GM12878 (cell line): ENCODE measurements around the gene NUDT12.

Experiments used
- ATF3 ChIP-seq: IDR thresholded peaks from 2 replicates; pipeline ENCODE4 v1.6.1; 2011; ENCODE audit warnings: low read depth, mild to moderate bottlenecking, low read length, moderate library complexity, borderline replicate concordance; ENCODE audit errors: extremely low read depth
- BRCA1 ChIP-seq: IDR thresholded peaks from 2 replicates; pipeline ENCODE4 v1.6.1; 2011; ENCODE audit warnings: low read depth, low read length, improper control_type of control experiment
- EZH2 ChIP-seq: IDR thresholded peaks from 2 replicates; pipeline ENCODE4 v1.6.1; 2012; ENCODE audit warnings: low read depth, mild to moderate bottlenecking, control low read depth, inconsistent platforms, low read length, borderline replicate concordance; ENCODE audit not compliant: control insufficient read depth
- FOS ChIP-seq: IDR thresholded peaks from 3 replicates; pipeline ENCODE4 v1.6.1; 2011; ENCODE audit warnings: borderline replicate concordance; ENCODE audit not compliant: insufficient read length; ENCODE audit errors: extremely low read depth
- KDM1A ChIP-seq: fragments of 200-600 bp; sonication (generic); IDR thresholded peaks from 2 replicates; pipeline ENCODE4 v1.6.1; 2016; ENCODE audit warnings: borderline replicate concordance
- SIN3A ChIP-seq: IDR thresholded peaks from 2 replicates; pipeline ENCODE4 v1.6.1; 2012; ENCODE audit warnings: low read depth, low read length, improper control_type of control experiment
- TF ChIP-seq, protein P1 (sequence below): fragments of 450-650 bp; IDR thresholded peaks from 2 replicates; pipeline ENCODE4 v1.6.1; 2016; ENCODE audit warnings: mild to moderate bottlenecking, moderate library complexity, borderline replicate concordance
- TF ChIP-seq, protein P2 (sequence below), 3 experiments: IDR thresholded peaks in 2 of 3; conservative IDR thresholded peaks in 1 of 3; 2 replicates each; pipeline ENCODE4 v1.5.1; 2011; ENCODE audit warnings: low read depth in 3 of 3, low read length in 3 of 3, mild to moderate bottlenecking in 3 of 3, control low read depth in 2 of 3, moderate library complexity in 2 of 3, inconsistent platforms in 1 of 3, mixed read lengths in 1 of 3; ENCODE audit not compliant: control insufficient read depth in 2 of 3, insufficient read depth in 1 of 3; ENCODE audit errors: extremely low read depth in 1 of 3
- TF ChIP-seq, protein P3 (sequence below): fragments of 450-650 bp; conservative IDR thresholded peaks from 2 replicates; pipeline ENCODE4 v1.6.1; 2017; ENCODE audit warnings: mild to moderate bottlenecking, moderate library complexity
- TF ChIP-seq, protein P4 (sequence below): fragments of 450-650 bp; IDR thresholded peaks from 2 replicates; pipeline ENCODE4 v1.6.1; 2018; ENCODE audit warnings: mild to moderate bottlenecking, low read depth, moderate library complexity; ENCODE audit not compliant: partially characterized antibody

- TF ChIP-seq EZH2: no peak
- TF ChIP-seq SIN3A: no peak
- TF ChIP-seq, protein P1, sequence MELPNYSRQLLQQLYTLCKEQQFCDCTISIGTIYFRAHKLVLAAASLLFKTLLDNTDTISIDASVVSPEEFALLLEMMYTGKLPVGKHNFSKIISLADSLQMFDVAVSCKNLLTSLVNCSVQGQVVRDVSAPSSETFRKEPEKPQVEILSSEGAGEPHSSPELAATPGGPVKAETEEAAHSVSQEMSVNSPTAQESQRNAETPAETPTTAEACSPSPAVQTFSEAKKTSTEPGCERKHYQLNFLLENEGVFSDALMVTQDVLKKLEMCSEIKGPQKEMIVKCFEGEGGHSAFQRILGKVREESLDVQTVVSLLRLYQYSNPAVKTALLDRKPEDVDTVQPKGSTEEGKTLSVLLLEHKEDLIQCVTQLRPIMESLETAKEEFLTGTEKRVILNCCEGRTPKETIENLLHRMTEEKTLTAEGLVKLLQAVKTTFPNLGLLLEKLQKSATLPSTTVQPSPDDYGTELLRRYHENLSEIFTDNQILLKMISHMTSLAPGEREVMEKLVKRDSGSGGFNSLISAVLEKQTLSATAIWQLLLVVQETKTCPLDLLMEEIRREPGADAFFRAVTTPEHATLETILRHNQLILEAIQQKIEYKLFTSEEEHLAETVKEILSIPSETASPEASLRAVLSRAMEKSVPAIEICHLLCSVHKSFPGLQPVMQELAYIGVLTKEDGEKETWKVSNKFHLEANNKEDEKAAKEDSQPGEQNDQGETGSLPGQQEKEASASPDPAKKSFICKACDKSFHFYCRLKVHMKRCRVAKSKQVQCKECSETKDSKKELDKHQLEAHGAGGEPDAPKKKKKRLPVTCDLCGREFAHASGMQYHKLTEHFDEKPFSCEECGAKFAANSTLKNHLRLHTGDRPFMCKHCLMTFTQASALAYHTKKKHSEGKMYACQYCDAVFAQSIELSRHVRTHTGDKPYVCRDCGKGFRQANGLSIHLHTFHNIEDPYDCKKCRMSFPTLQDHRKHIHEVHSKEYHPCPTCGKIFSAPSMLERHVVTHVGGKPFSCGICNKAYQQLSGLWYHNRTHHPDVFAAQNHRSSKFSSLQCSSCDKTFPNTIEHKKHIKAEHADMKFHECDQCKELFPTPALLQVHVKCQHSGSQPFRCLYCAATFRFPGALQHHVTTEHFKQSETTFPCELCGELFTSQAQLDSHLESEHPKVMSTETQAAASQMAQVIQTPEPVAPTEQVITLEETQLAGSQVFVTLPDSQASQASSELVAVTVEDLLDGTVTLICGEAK: no peak
- no peak for TF ChIP-seq KDM1A
- TF ChIP-seq ATF3: no peak
- TF ChIP-seq, protein P2, sequence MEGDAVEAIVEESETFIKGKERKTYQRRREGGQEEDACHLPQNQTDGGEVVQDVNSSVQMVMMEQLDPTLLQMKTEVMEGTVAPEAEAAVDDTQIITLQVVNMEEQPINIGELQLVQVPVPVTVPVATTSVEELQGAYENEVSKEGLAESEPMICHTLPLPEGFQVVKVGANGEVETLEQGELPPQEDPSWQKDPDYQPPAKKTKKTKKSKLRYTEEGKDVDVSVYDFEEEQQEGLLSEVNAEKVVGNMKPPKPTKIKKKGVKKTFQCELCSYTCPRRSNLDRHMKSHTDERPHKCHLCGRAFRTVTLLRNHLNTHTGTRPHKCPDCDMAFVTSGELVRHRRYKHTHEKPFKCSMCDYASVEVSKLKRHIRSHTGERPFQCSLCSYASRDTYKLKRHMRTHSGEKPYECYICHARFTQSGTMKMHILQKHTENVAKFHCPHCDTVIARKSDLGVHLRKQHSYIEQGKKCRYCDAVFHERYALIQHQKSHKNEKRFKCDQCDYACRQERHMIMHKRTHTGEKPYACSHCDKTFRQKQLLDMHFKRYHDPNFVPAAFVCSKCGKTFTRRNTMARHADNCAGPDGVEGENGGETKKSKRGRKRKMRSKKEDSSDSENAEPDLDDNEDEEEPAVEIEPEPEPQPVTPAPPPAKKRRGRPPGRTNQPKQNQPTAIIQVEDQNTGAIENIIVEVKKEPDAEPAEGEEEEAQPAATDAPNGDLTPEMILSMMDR (IDR thresholded peaks at IDR 0.05 in 2 of 3, conservative IDR thresholded peaks at IDR 0.05 in 1 of 3; ENCODE audit: control insufficient read depth in 2 of 3, extremely low read depth in 1 of 3, insufficient read depth in 1 of 3, low read depth in 3 of 3, low read length in 3 of 3): no peak
- TF ChIP-seq, protein P3, sequence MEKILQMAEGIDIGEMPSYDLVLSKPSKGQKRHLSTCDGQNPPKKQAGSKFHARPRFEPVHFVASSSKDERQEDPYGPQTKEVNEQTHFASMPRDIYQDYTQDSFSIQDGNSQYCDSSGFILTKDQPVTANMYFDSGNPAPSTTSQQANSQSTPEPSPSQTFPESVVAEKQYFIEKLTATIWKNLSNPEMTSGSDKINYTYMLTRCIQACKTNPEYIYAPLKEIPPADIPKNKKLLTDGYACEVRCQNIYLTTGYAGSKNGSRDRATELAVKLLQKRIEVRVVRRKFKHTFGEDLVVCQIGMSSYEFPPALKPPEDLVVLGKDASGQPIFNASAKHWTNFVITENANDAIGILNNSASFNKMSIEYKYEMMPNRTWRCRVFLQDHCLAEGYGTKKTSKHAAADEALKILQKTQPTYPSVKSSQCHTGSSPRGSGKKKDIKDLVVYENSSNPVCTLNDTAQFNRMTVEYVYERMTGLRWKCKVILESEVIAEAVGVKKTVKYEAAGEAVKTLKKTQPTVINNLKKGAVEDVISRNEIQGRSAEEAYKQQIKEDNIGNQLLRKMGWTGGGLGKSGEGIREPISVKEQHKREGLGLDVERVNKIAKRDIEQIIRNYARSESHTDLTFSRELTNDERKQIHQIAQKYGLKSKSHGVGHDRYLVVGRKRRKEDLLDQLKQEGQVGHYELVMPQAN: no peak
- no peak for TF ChIP-seq BRCA1
- no peak for TF ChIP-seq FOS
- TF ChIP-seq, protein P4, sequence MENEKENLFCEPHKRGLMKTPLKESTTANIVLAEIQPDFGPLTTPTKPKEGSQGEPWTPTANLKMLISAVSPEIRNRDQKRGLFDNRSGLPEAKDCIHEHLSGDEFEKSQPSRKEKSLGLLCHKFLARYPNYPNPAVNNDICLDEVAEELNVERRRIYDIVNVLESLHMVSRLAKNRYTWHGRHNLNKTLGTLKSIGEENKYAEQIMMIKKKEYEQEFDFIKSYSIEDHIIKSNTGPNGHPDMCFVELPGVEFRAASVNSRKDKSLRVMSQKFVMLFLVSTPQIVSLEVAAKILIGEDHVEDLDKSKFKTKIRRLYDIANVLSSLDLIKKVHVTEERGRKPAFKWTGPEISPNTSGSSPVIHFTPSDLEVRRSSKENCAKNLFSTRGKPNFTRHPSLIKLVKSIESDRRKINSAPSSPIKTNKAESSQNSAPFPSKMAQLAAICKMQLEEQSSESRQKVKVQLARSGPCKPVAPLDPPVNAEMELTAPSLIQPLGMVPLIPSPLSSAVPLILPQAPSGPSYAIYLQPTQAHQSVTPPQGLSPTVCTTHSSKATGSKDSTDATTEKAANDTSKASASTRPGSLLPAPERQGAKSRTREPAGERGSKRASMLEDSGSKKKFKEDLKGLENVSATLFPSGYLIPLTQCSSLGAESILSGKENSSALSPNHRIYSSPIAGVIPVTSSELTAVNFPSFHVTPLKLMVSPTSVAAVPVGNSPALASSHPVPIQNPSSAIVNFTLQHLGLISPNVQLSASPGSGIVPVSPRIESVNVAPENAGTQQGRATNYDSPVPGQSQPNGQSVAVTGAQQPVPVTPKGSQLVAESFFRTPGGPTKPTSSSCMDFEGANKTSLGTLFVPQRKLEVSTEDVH: no peak
Measured at GRCh38 chr5:103601314-103601713, 38.7 kb upstream of the NUDT12 start.
